OCI-LY3 (cell line): ENCODE data around the gene DNAH10.

Experiments used
- H2AFZ ChIP-seq: fragments of 200-600, 300-600 bp; shearing (Covaris generic); 2 replicates; pipeline ENCODE4 v1.6.0; 2014; ENCODE audit warnings: antibody characterized with exemption, low read depth, low read length
- H3K27ac ChIP-seq: fragments of 200-600, 300-600 bp; sonication (generic); 2 replicates; pipeline ENCODE4 v1.5.1; 2014; ENCODE audit warnings: mild to moderate bottlenecking, low read length, moderate library complexity, mixed read lengths
- H3K27me3 ChIP-seq: fragments of 200-600, 300-600 bp; sonication (generic); 2 replicates; pipeline ENCODE4 v1.6.1; 2014; ENCODE audit warnings: low read depth, low read length, mixed read lengths
- H3K36me3 ChIP-seq: fragments of 200-600, 300-600 bp; sonication (generic); replicated peaks from 2 replicates; pipeline ENCODE3; 2014; ENCODE audit warnings: low read depth, low read length, mixed read lengths
- H3K4me1 ChIP-seq: fragments of 300-600, 200-600 bp; sonication (generic); 2 replicates; pipeline ENCODE4 v1.6.1; 2014; ENCODE audit warnings: low read length, mixed read lengths
- H3K4me2 ChIP-seq: fragments of 200-600, 300-600 bp; sonication (generic); 2 replicates; pipeline ENCODE4 v1.6.1; 2014; ENCODE audit warnings: low read length, mixed read lengths
- H3K4me3 ChIP-seq: fragments of 300-600, 200-600 bp; sonication (generic); 2 replicates; pipeline ENCODE4 v1.5.1; 2014; ENCODE audit warnings: antibody characterized with exemption, mild to moderate bottlenecking, low read length, moderate library complexity
- H3K79me2 ChIP-seq: fragments of 300-600, 200-600 bp; shearing (Covaris generic); 2 replicates; pipeline ENCODE4 v1.6.1; 2014; ENCODE audit warnings: mild to moderate bottlenecking, low read length, mixed read lengths
- H3K9ac ChIP-seq: fragments of 300-600, 200-600 bp; shearing (Covaris generic); 2 replicates; pipeline ENCODE4 v1.6.0; 2014; ENCODE audit warnings: mild to moderate bottlenecking, low read length, moderate library complexity
- H3K9me3 ChIP-seq: fragments of 200-600, 300-600 bp; shearing (Covaris generic); 2 replicates; pipeline ENCODE4 v1.6.1; 2014; ENCODE audit warnings: low read length, mixed read lengths; ENCODE audit not compliant: insufficient read depth
- H4K20me1 ChIP-seq: fragments of 200-600, 300-600 bp; sonication (generic); 2 replicates; pipeline ENCODE4 v1.6.1; 2016; ENCODE audit warnings: low read length, mixed read lengths; ENCODE audit not compliant: insufficient read depth
- EZH2phosphoT487 ChIP-seq: fragments of 200-600 bp; shearing (Covaris generic); IDR thresholded peaks from 2 replicates; pipeline ENCODE4 v1.6.1; 2018; ENCODE audit warnings: antibody characterized with exemption, mixed run types, low read depth
- TF ChIP-seq, protein P1 (sequence below): fragments of 200-600, 300-600 bp; sonication (generic); IDR thresholded peaks from 2 replicates; pipeline ENCODE4 v1.5.1; 2014; ENCODE audit warnings: antibody characterized with exemption, low read length, low read depth

Gene DNAH10

DNA sequence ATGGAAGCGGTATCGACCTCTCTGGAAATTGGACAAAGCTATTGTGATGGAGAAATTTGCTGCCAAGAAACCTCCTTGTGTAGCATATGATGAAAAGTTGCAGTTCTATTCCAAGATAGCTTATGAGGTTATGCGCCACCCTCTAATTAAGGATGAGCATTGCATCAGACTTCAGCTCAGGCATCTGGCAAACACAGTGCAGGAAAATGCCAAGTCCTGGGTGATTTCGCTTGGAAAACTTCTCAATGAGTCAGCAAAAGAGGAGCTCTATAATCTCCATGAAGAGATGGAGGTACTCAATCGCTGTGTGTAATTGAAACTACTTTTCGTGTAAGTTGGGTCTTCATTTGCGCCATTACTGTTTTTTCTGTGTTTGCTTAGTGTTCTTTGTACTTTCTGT is 51.2 kb downstream of the DNAH10 start:
- Histone ChIP-seq H3K9me3 (peaks cover 17% of the 10 kb centered on the region), H3K4me3 (no peak overlapping the region), H3K9ac (no peak overlapping the region), H3K36me3 (peaks cover 2% of the 10 kb centered on the region), H3K27ac (no peak overlapping the region), H4K20me1 (no peaks in the 10 kb centered on the region), H2AFZ (no peak overlapping the region), H3K79me2 (no peaks in the 10 kb centered on the region), H3K4me1 (peaks cover 15% of the 10 kb centered on the region), H3K27me3 (peaks cover 23% of the 10 kb centered on the region), H3K4me2 (no peak overlapping the region)
- TF ChIP-seq, protein P1, sequence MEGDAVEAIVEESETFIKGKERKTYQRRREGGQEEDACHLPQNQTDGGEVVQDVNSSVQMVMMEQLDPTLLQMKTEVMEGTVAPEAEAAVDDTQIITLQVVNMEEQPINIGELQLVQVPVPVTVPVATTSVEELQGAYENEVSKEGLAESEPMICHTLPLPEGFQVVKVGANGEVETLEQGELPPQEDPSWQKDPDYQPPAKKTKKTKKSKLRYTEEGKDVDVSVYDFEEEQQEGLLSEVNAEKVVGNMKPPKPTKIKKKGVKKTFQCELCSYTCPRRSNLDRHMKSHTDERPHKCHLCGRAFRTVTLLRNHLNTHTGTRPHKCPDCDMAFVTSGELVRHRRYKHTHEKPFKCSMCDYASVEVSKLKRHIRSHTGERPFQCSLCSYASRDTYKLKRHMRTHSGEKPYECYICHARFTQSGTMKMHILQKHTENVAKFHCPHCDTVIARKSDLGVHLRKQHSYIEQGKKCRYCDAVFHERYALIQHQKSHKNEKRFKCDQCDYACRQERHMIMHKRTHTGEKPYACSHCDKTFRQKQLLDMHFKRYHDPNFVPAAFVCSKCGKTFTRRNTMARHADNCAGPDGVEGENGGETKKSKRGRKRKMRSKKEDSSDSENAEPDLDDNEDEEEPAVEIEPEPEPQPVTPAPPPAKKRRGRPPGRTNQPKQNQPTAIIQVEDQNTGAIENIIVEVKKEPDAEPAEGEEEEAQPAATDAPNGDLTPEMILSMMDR, result no peak
- TF ChIP-seq EZH2phosphoT487, result no peak

DNA sequence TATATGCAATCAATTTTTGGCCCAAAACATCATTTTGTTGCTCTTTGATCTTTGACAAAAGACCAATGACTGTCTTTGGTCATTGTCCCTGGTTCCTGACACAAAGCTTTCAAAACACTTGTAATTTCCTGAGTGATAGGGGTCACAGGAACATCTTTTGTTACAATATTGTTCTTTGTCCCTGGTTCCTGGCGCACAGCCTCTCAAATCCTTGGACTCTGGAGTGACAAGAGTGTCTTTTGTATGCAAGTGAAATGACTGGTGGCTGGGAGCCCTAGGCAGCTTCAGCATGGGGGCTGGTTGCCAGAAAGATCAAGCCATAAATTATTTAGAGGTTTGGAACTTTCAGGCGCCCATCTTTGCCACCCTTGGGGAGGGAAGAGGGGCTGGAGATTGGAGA is 53.9 kb downstream of the DNAH10 start:
- no peak overlapping the region for H3K27ac ChIP-seq
- no peak overlapping the region for H3K4me2 ChIP-seq
- H3K79me2 ChIP-seq, result no peaks in the 10 kb centered on the region
- H3K4me1 ChIP-seq, result peaks cover 15% of the 10 kb centered on the region
- H3K9me3 ChIP-seq, result peaks cover 17% of the 10 kb centered on the region
- no peak overlapping the region for H3K4me3 ChIP-seq
- H3K27me3 ChIP-seq, result peaks cover 7% of the 10 kb centered on the region
- no peak overlapping the region for H3K9ac ChIP-seq
- no peaks in the 10 kb centered on the region for H4K20me1 ChIP-seq
- H2AFZ ChIP-seq, result no peak overlapping the region
- H3K36me3 ChIP-seq, result peaks cover 2% of the 10 kb centered on the region
- TF ChIP-seq, protein P1, result no peak
- TF ChIP-seq EZH2phosphoT487, result no peak

DNA sequence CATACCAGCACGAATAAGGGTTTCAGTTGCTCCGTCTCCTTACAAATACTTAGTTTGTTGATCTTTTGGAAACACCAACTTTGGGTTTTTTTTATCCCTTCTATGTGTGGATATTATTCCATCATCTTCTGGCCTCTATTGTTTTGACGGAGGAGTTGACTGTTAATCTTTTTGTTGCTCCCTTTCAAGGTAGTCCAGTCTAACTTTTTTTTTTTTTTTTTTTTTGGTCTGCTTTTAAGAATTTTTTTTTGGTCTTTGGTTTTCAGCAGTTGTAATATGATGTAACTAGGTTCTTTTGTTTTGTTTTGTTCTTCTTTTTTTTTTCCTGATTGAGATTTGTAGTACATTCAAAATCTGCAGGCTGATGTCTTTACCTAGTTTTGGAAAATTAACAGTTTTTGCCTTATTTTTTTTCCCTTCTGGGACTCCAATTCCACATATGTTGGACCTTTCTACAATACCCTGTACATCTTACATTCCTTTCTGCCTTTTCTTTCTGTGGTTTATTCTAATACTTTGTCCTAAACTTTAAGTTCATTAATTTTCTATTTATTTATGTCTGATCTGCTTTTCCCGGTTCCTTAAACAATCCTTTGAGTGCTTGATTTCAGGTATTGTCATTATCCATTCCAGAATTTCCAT is 54.9 kb downstream of the DNAH10 start:
- Histone ChIP-seq H3K4me3 (no peak overlapping the region), H3K4me2 (no peak overlapping the region), H4K20me1 (no peaks in the 10 kb centered on the region), H3K4me1 (peaks cover 8% of the 10 kb centered on the region), H3K36me3 (peaks cover 2% of the 10 kb centered on the region), H3K79me2 (no peaks in the 10 kb centered on the region), H3K9ac (no peak overlapping the region), H3K27me3 (peaks cover 7% of the 10 kb centered on the region), H3K9me3 (peaks cover 17% of the 10 kb centered on the region), H2AFZ (no peak overlapping the region), H3K27ac (no peak overlapping the region)
- no peak for TF ChIP-seq EZH2phosphoT487
- TF ChIP-seq, protein P1, result no peak

DNA sequence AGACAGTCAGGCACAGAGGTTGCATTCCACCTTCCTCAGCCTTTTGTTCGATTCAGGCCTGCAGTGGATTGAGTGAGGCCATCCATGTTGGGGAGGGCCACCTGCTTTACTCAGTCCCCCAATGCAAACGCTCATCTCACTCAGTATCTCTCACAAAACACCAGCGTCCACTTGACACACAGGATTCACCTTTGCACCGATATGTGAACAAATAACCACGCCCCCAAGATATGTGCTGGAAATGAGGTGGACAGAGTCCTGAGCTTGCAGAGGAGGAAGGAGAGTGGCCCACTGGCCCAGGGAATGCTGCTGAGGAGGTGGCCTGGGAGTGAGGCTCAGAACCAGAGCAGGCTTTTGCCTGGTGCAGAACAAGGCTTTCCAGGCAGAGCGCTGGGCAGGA is 60.7 kb downstream of the DNAH10 start:
- Histone ChIP-seq H3K9ac (no peak overlapping the region), H4K20me1 (no peaks in the 10 kb centered on the region), H3K4me3 (no peak overlapping the region), H3K36me3 (no peaks in the 10 kb centered on the region), H3K4me1 (no peaks in the 10 kb centered on the region), H3K4me2 (no peak overlapping the region), H3K9me3 (no peaks in the 10 kb centered on the region), H3K79me2 (no peaks in the 10 kb centered on the region), H2AFZ (no peak overlapping the region), H3K27me3 (peaks cover 16% of the 10 kb centered on the region), H3K27ac (no peak overlapping the region)
- no peak for TF ChIP-seq EZH2phosphoT487
- TF ChIP-seq, protein P1, result no peak
